DND-41 (cell line): ENCODE results near the gene FAAH.

Experiments
- ATAC-seq: fragments of 200-7000 bp; cut with Tn5 transposase; 3 replicates; pipeline ENCODE4 v1.9.1; 2021; ENCODE audit warnings: low read depth; ENCODE audit not compliant: insufficient read depth
- DNase-seq: peaks from one replicate; pipeline ENCODE4 v3.0.0-alpha.2; 2020
- H2AFZ ChIP-seq: 2 replicates; pipeline ENCODE4 v1.6.0; 2012; ENCODE audit warnings: low read depth, low read length
- H3K27ac ChIP-seq: 2 replicates; pipeline ENCODE4 v1.5.1; 2012; ENCODE audit warnings: low read length, inconsistent platforms
- H3K27me3 ChIP-seq: fragments of 200-600 bp; sonication (generic); 2 replicates; pipeline ENCODE4 v1.6.0; 2012; ENCODE audit warnings: low read length, mild to moderate bottlenecking, inconsistent platforms; ENCODE audit not compliant: insufficient read depth, poor library complexity
- H3K36me3 ChIP-seq: 2 replicates; pipeline ENCODE4 v1.5.1; 2012; ENCODE audit warnings: low read length, inconsistent platforms; ENCODE audit not compliant: insufficient read depth
- H3K4me1 ChIP-seq: 2 replicates; pipeline ENCODE4 v1.5.1; 2012; ENCODE audit warnings: mild to moderate bottlenecking, low read length; ENCODE audit not compliant: insufficient read depth
- H3K4me2 ChIP-seq: 2 replicates; pipeline ENCODE4 v1.6.0; 2012; ENCODE audit warnings: mild to moderate bottlenecking, moderate library complexity, low read length, inconsistent platforms; ENCODE audit not compliant: insufficient read depth
- H3K4me3 ChIP-seq, 2 experiments: fragments of 200-600 bp in 1 of 2; shearing (Covaris generic) in 1 of 2; 2 replicates each; pipeline ENCODE4 v1.5.1; 2012 to 2016; ENCODE audit warnings: inconsistent platforms in 2 of 2, low read length in 2 of 2, mild to moderate bottlenecking in 2 of 2, low read depth in 1 of 2, moderate library complexity in 1 of 2
- H3K79me2 ChIP-seq: 2 replicates; pipeline ENCODE4 v1.6.0; 2012; ENCODE audit warnings: low read length, inconsistent platforms; ENCODE audit not compliant: insufficient read depth
- H3K9ac ChIP-seq: 2 replicates; pipeline ENCODE4 v1.6.0; 2012; ENCODE audit warnings: low read depth, mild to moderate bottlenecking, inconsistent platforms, low read length, moderate library complexity
- H3K9me3 ChIP-seq: 2 replicates; pipeline ENCODE4 v1.5.1; 2012; ENCODE audit warnings: low read length, moderate library complexity, mild to moderate bottlenecking, inconsistent platforms; ENCODE audit not compliant: insufficient read depth, severe bottlenecking
- H4K20me1 ChIP-seq: 2 replicates; pipeline ENCODE4 v1.6.0; 2012; ENCODE audit warnings: low read length; ENCODE audit not compliant: insufficient read depth
- EZH2 ChIP-seq: IDR thresholded peaks from 3 replicates; pipeline ENCODE4 v1.6.1; 2012; ENCODE audit warnings: borderline replicate concordance, low read depth, mild to moderate bottlenecking, moderate library complexity, low read length, inconsistent platforms; ENCODE audit not compliant: severe bottlenecking
- TF ChIP-seq, protein P1 (sequence below): IDR thresholded peaks from 2 replicates; pipeline ENCODE4 v1.5.1; 2012; ENCODE audit warnings: borderline replicate concordance, low read length, moderate library complexity, mild to moderate bottlenecking; ENCODE audit not compliant: poor library complexity, severe bottlenecking; ENCODE audit errors: extremely low read depth

FAAH gene

DNA sequence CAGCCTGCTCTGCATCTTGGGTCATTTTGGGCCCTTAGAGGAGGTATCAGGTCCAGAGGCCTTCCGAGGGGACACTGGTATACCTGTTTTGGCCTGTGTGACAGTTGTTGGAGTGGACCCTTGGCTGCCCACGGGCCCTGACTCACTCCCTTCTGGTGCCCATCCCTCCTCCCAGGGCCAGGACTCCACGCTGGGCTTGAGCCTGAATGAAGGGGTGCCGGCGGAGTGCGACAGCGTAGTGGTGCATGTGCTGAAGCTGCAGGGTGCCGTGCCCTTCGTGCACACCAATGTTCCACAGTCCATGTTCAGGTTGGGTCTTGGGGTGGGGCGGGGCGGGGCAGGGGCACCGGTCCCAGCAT, 11.1 kb downstream of the FAAH start:
- ATAC-seq (no peak), DNase-seq (no peak)
- 0 out of 2 replicates have a peak, but pooled peaks cover 5% of the 10 kb centered on the region for H4K20me1 ChIP-seq
- no peak overlapping the region for H3K27ac ChIP-seq
- no peak overlapping the region for H3K4me2 ChIP-seq
- TF ChIP-seq, protein P1, sequence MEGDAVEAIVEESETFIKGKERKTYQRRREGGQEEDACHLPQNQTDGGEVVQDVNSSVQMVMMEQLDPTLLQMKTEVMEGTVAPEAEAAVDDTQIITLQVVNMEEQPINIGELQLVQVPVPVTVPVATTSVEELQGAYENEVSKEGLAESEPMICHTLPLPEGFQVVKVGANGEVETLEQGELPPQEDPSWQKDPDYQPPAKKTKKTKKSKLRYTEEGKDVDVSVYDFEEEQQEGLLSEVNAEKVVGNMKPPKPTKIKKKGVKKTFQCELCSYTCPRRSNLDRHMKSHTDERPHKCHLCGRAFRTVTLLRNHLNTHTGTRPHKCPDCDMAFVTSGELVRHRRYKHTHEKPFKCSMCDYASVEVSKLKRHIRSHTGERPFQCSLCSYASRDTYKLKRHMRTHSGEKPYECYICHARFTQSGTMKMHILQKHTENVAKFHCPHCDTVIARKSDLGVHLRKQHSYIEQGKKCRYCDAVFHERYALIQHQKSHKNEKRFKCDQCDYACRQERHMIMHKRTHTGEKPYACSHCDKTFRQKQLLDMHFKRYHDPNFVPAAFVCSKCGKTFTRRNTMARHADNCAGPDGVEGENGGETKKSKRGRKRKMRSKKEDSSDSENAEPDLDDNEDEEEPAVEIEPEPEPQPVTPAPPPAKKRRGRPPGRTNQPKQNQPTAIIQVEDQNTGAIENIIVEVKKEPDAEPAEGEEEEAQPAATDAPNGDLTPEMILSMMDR: no peak
- TF ChIP-seq EZH2: no peak
- H3K4me1 ChIP-seq: peaks cover 2% of the 10 kb centered on the region; the same call in 1 of the 2 replicates
- no peak overlapping the region for H3K9ac ChIP-seq
- H3K27me3 ChIP-seq: no peaks in the 10 kb centered on the region
- H3K9me3 ChIP-seq: no peaks in the 10 kb centered on the region
- no peaks in the 10 kb centered on the region for H3K36me3 ChIP-seq
- H2AFZ ChIP-seq: no peak overlapping the region
- no peaks in the 10 kb centered on the region for H3K79me2 ChIP-seq
- no peak overlapping the region for H3K4me3 ChIP-seq

DNA sequence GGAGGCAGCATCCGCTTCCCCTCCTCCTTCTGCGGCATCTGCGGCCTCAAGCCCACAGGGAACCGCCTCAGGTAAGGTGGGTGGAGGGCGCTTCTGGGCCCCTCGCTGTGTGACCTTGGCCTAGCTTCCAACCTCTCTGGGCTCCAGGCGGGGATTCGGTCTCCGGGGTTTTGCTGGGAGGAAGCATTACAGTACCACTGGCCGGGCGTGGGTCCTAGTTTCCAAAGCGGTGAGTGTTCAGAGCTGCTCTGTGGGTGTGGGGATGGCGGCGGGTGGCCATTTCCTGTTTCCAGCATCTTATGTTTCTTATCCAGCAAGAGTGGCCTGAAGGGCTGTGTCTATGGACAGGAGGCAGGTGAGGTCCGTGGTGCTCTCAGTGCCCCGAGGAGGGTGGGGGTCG, 11.6 kb downstream of the FAAH start:
- no peak overlapping the region for H3K9ac ChIP-seq
- no peaks in the 10 kb centered on the region for H3K9me3 ChIP-seq
- no peak for TF ChIP-seq EZH2
- TF ChIP-seq, protein P1: no peak
- no peak overlapping the region; the same call in 1 of the 2 replicates for H3K4me2 ChIP-seq
- ATAC-seq (0 out of 3 replicates have a peak, but pooled peaks have one; percentile 6), DNase-seq (no peak)
- no peak overlapping the region for H3K4me3 ChIP-seq
- no peak overlapping the region; the same call in 1 of the 2 replicates for H2AFZ ChIP-seq
- no peaks in the 10 kb centered on the region for H3K79me2 ChIP-seq
- 0 out of 2 replicates have a peak, but pooled peaks cover 5% of the 10 kb centered on the region for H4K20me1 ChIP-seq
- H3K27me3 ChIP-seq: no peaks in the 10 kb centered on the region
- H3K27ac ChIP-seq: no peak overlapping the region
- H3K4me1 ChIP-seq: peaks cover 2% of the 10 kb centered on the region; the same call in 1 of the 2 replicates
- H3K36me3 ChIP-seq: no peaks in the 10 kb centered on the region

- Histone ChIP-seq H3K27ac (no peak overlapping the region), H3K27me3 (no peaks in the 10 kb centered on the region), H2AFZ (no peak overlapping the region), H3K4me2 (no peak overlapping the region), H3K79me2 (no peaks in the 10 kb centered on the region), H4K20me1 (0 out of 2 replicates have a peak, but pooled peaks cover 5% of the 10 kb centered on the region), H3K9ac (no peak overlapping the region), H3K4me1 (peaks cover 2% of the 10 kb centered on the region; the same call in 1 of the 2 replicates), H3K4me3 (no peak overlapping the region), H3K9me3 (no peaks in the 10 kb centered on the region), H3K36me3 (no peaks in the 10 kb centered on the region)
- no peak for ATAC-seq
- TF ChIP-seq EZH2: no peak
- TF ChIP-seq, protein P1: no peak
- no peak for DNase-seq
These were observed 12.9 kb downstream of the FAAH start for GRCh38 chr1:46406881-46407608.
